Measurements from ENCODE around the gene GMIP.

DNA sequence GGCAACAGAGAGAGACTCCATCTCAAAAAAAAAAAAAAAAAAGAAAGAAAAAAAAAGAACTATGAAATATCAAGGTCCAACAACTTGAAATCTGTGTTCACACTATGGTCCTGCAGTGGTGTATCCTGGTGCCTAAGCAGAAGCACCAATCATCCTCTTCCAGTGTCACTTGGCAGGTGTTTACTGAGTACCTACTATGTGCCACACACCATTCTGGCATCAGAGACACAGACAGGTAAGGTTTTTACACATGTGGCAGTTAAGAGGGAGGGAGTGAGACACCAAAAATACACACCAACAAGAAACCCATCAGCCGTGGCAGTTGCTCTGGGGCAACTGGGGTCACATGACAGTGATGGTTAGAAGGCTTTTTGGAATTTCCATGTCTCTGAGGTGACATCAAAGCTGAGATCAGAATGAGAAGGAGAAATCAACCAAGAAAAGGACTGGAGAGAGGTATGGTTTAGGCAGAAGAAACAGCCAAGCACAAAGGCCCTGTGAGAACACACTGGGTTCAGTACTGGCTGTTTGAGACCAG lies 42.6 kb downstream of the GMIP start:
- TF ChIP-seq CTCF (IDR thresholded peaks at IDR 0.05) (no peak), POLR2A (IDR thresholded peaks at IDR 0.05) (no peak)

Measured in uterus (tissue), 2 donors.